Lower leg skin (tissue), 3 donors: Measurements from ENCODE around the gene CKMT2.

Source experiments
- CTCF ChIP-seq, 3 donors: fragments of 450-650 bp; IDR thresholded peaks; one replicate each; pipeline ENCODE4 v1.5.1; 2016; ENCODE audit warnings: antibody characterized with exemption in 3 of 3, mild to moderate bottlenecking in 3 of 3, moderate library complexity in 2 of 3
- POLR2A ChIP-seq, 2 donors: fragments of 450-650 bp; IDR thresholded peaks; one replicate each; pipeline ENCODE4 v1.6.1; 2016 to 2017; ENCODE audit warnings: antibody characterized with exemption in 2 of 2, mild to moderate bottlenecking in 1 of 2, moderate library complexity in 1 of 2

- TF ChIP-seq CTCF (IDR thresholded peaks at IDR 0.05), result no peak
- TF ChIP-seq POLR2A (IDR thresholded peaks at IDR 0.05), result no peak
Observed at GRCh38 chr5:81256766-81257165, 23.6 kb downstream of the CKMT2 start.
